ENCODE measurements around the gene TKFC. TPM values are rescaled to one million over a fixed set of nuclear protein-coding genes. Genes with fewer than 3 reads are reported as not detected.
A peak's percentile ranks its signal among the peaks of the same experiment; 100 is the strongest.

TKFC gene
- total and polyA plus RNA-seq, 9 of the 15 experiments (the other 6 are each of a cell fraction or from before 2014, with no cell fraction given), result 2.0 to 61.7 (median 28.5) TPM

DNA sequence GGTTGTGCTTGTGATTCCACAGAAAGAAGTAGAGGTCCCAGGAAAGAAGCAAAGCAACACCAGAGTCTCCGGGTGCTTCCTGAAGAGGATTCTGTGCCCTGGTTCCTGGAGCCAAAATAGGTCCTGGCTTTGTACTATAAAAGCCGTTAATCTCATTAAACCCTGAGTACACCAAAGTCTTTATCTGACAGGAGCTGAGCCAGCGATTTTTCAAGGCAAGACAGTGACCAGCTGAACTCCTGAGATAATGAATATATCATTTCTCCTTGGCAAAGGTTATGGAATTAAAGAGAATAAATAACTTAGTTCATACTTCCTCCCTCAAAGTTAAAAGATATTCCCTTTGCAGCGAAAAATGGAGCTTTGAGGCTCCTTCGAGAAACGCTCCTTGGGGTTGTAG lies 34.4 kb downstream of the TKFC start (continued):
- TF ChIP-seq, protein P1, sequence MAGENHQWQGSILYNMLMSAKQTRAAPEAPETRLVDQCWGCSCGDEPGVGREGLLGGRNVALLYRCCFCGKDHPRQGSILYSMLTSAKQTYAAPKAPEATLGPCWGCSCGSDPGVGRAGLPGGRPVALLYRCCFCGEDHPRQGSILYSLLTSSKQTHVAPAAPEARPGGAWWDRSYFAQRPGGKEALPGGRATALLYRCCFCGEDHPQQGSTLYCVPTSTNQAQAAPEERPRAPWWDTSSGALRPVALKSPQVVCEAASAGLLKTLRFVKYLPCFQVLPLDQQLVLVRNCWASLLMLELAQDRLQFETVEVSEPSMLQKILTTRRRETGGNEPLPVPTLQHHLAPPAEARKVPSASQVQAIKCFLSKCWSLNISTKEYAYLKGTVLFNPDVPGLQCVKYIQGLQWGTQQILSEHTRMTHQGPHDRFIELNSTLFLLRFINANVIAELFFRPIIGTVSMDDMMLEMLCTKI (IDR thresholded peaks at IDR 0.05; ENCODE audit: partially characterized antibody), result no peak
- TF ChIP-seq ZNF57 (CRISPR knock-in tag; IDR thresholded peaks at IDR 0.05), result no peak
- TF ChIP-seq ZNF583 (CRISPR knock-in tag; IDR thresholded peaks at IDR 0.05), result no peak
- TF ChIP-seq SRSF9 (IDR thresholded peaks at IDR 0.05; ENCODE audit: borderline replicate concordance, low read depth, low read length), result no peak
- TF ChIP-seq ELF4 (CRISPR knock-in tag; IDR thresholded peaks at IDR 0.05), result no peak
- TF ChIP-seq DPF2 (IDR thresholded peaks at IDR 0.05), result peak; percentile 85
- no peak for TF ChIP-seq TAF9B (IDR thresholded peaks at IDR 0.05; ENCODE audit: partially characterized antibody)
- TF ChIP-seq SIN3B (IDR thresholded peaks at IDR 0.05; ENCODE audit: low read depth), result no peak
- TF ChIP-seq, protein P2, sequence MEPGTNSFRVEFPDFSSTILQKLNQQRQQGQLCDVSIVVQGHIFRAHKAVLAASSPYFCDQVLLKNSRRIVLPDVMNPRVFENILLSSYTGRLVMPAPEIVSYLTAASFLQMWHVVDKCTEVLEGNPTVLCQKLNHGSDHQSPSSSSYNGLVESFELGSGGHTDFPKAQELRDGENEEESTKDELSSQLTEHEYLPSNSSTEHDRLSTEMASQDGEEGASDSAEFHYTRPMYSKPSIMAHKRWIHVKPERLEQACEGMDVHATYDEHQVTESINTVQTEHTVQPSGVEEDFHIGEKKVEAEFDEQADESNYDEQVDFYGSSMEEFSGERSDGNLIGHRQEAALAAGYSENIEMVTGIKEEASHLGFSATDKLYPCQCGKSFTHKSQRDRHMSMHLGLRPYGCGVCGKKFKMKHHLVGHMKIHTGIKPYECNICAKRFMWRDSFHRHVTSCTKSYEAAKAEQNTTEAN (CRISPR knock-in tag; IDR thresholded peaks at IDR 0.05), result no peak
- no peak for TF ChIP-seq ZFP36 (IDR thresholded peaks at IDR 0.05; ENCODE audit: low read depth, low read length, partially characterized antibody)
- no peak for TF ChIP-seq U2AF2 (optimal IDR thresholded peaks at IDR 0.05; ENCODE audit: low read depth, low read length)
- TF ChIP-seq, protein P3, sequence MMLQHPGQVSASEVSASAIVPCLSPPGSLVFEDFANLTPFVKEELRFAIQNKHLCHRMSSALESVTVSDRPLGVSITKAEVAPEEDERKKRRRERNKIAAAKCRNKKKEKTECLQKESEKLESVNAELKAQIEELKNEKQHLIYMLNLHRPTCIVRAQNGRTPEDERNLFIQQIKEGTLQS (IDR thresholded peaks at IDR 0.05), result no peak
- TF ChIP-seq, protein P3 (CRISPR knock-in tag; conservative IDR thresholded peaks at IDR 0.05), result no peak
- TF ChIP-seq, protein P4, sequence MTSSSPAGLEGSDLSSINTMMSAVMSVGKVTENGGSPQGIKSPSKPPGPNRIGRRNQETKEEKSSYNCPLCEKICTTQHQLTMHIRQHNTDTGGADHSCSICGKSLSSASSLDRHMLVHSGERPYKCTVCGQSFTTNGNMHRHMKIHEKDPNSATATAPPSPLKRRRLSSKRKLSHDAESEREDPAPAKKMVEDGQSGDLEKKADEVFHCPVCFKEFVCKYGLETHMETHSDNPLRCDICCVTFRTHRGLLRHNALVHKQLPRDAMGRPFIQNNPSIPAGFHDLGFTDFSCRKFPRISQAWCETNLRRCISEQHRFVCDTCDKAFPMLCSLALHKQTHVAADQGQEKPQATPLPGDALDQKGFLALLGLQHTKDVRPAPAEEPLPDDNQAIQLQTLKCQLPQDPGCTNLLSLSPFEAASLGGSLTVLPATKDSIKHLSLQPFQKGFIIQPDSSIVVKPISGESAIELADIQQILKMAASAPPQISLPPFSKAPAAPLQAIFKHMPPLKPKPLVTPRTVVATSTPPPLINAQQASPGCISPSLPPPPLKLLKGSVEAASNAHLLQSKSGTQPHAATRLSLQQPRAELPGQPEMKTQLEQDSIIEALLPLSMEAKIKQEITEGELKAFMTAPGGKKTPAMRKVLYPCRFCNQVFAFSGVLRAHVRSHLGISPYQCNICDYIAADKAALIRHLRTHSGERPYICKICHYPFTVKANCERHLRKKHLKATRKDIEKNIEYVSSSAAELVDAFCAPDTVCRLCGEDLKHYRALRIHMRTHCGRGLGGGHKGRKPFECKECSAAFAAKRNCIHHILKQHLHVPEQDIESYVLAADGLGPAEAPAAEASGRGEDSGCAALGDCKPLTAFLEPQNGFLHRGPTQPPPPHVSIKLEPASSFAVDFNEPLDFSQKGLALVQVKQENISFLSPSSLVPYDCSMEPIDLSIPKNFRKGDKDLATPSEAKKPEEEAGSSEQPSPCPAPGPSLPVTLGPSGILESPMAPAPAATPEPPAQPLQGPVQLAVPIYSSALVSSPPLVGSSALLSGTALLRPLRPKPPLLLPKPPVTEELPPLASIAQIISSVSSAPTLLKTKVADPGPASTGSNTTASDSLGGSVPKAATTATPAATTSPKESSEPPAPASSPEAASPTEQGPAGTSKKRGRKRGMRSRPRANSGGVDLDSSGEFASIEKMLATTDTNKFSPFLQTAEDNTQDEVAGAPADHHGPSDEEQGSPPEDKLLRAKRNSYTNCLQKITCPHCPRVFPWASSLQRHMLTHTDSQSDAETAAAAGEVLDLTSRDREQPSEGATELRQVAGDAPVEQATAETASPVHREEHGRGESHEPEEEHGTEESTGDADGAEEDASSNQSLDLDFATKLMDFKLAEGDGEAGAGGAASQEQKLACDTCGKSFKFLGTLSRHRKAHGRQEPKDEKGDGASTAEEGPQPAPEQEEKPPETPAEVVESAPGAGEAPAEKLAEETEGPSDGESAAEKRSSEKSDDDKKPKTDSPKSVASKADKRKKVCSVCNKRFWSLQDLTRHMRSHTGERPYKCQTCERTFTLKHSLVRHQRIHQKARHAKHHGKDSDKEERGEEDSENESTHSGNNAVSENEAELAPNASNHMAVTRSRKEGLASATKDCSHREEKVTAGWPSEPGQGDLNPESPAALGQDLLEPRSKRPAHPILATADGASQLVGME (CRISPR knock-in tag; IDR thresholded peaks at IDR 0.05), result no peak
- no peak for TF ChIP-seq TAF7 (tag; IDR thresholded peaks at IDR 0.05)
- no peak for TF ChIP-seq ZNF444 (CRISPR knock-in tag; IDR thresholded peaks at IDR 0.05)
- TF ChIP-seq SMAD1 (IDR thresholded peaks at IDR 0.05; ENCODE audit: low read depth, low read length, partially characterized antibody), result peak; percentile 47
- no peak for TF ChIP-seq HNRNPL (IDR thresholded peaks at IDR 0.05; ENCODE audit: low read depth, low read length)
- TF ChIP-seq SMAD2 (IDR thresholded peaks at IDR 0.05; ENCODE audit: low read depth, low read length), result no peak
- TF ChIP-seq ZBTB1 (CRISPR knock-in tag; IDR thresholded peaks at IDR 0.05; ENCODE audit: borderline replicate concordance, low read depth), result no peak
- no peak for TF ChIP-seq ERF (CRISPR knock-in tag; IDR thresholded peaks at IDR 0.05)
- no peak for TF ChIP-seq SRSF1 (IDR thresholded peaks at IDR 0.05; ENCODE audit: low read depth, low read length)

Measured in K562 (cell line).